SK-N-SH treated with all-trans-retinoic acid at 6 μM for 48 hours (cell line): ENCODE data around the gene SNX30.

Experiments
- ATAC-seq: fragments of 200-7000 bp; cut with Tn5 transposase; 3 replicates; pipeline ENCODE4 v1.9.1; 2020; ENCODE audit warnings: mild to moderate bottlenecking, moderate library complexity
- ARNTL ChIP-seq: fragments of 450-650 bp; formaldehyde crosslinking; IDR thresholded peaks from 2 replicates; pipeline ENCODE4 v1.5.0; 2020; ENCODE audit warnings: low read depth, mild to moderate bottlenecking, moderate library complexity, borderline replicate concordance
- BACH2 ChIP-seq: fragments of 250-450 bp; sonication (Bioruptor Pico); IDR thresholded peaks from 2 replicates; pipeline ENCODE4 v1.9.0; 2021; ENCODE audit warnings: mild to moderate bottlenecking, borderline replicate concordance
- CREB5 ChIP-seq: fragments of 250-450 bp; sonication (Bioruptor Pico); IDR thresholded peaks from 2 replicates; pipeline ENCODE4 v1.5.1; 2020; ENCODE audit warnings: low read depth, mild to moderate bottlenecking, moderate library complexity
- ESRRG ChIP-seq: fragments of 250-450 bp; sonication (Bioruptor Pico); IDR thresholded peaks from 2 replicates; pipeline ENCODE4 v1.6.1; 2021; ENCODE audit warnings: mild to moderate bottlenecking
- GLIS3 ChIP-seq: fragments of 250-450 bp; sonication (Bioruptor Pico); IDR thresholded peaks from 2 replicates; pipeline ENCODE4 v1.5.0; 2020; ENCODE audit warnings: mild to moderate bottlenecking, moderate library complexity
- ISL1 ChIP-seq: fragments of 250-450 bp; sonication (Bioruptor Pico); IDR thresholded peaks from 2 replicates; pipeline ENCODE4 v2.1.2; 2022; ENCODE audit warnings: mild to moderate bottlenecking, moderate library complexity
- OSR1 ChIP-seq: fragments of 250-450 bp; sonication (Bioruptor Pico); IDR thresholded peaks from 2 replicates; pipeline ENCODE4 v1.8.0; 2022; ENCODE audit warnings: moderate library complexity, mild to moderate bottlenecking, inconsistent platforms
- POU6F1 ChIP-seq: fragments of 250-450 bp; sonication (Bioruptor Pico); IDR thresholded peaks from 2 replicates; pipeline ENCODE4 v1.8.0; 2021; ENCODE audit warnings: low read depth, mild to moderate bottlenecking, moderate library complexity, borderline replicate concordance
- RARB ChIP-seq: fragments of 250-450 bp; sonication (Bioruptor Pico); IDR thresholded peaks from 2 replicates; pipeline ENCODE4 v1.8.0; 2021; ENCODE audit warnings: mild to moderate bottlenecking, moderate library complexity
- SNAI2 ChIP-seq: fragments of 250-450 bp; sonication (Bioruptor Pico); IDR thresholded peaks from 2 replicates; pipeline ENCODE4 v1.5.0; 2020; ENCODE audit warnings: mild to moderate bottlenecking, moderate library complexity
- TCF4 ChIP-seq: fragments of 250-450 bp; sonication (Bioruptor Pico); IDR thresholded peaks from 2 replicates; pipeline ENCODE4 v1.8.0; 2021; ENCODE audit warnings: mild to moderate bottlenecking, moderate library complexity, borderline replicate concordance
- TOX ChIP-seq: fragments of 250-450 bp; sonication (Bioruptor Pico); IDR thresholded peaks from 2 replicates; pipeline ENCODE4 v1.8.0; 2021; ENCODE audit warnings: mild to moderate bottlenecking, moderate library complexity, borderline replicate concordance
- ZC3H10 ChIP-seq: fragments of 250-450 bp; sonication (Bioruptor Pico); IDR thresholded peaks from 2 replicates; pipeline ENCODE4 v1.5.1; 2021; ENCODE audit warnings: mild to moderate bottlenecking, moderate library complexity
- ZFP3 ChIP-seq: fragments of 250-450 bp; sonication (Bioruptor Pico); IDR thresholded peaks from 2 replicates; pipeline ENCODE4 v1.5.0; 2020; ENCODE audit warnings: mild to moderate bottlenecking, moderate library complexity
- ZFP30 ChIP-seq: fragments of 450-650 bp; formaldehyde crosslinking; IDR thresholded peaks from 2 replicates; pipeline ENCODE4 v1.5.0; 2022; ENCODE audit warnings: mild to moderate bottlenecking, moderate library complexity
- ZNF565 ChIP-seq: fragments of 450-650 bp; formaldehyde crosslinking; conservative IDR thresholded peaks from 2 replicates; pipeline ENCODE4 v1.5.0; 2020; ENCODE audit warnings: low read depth, mild to moderate bottlenecking, moderate library complexity
- ZNF8 ChIP-seq: fragments of 450-650 bp; formaldehyde crosslinking; IDR thresholded peaks from 2 replicates; pipeline ENCODE4 v1.5.0; 2020; ENCODE audit warnings: mild to moderate bottlenecking, moderate library complexity
- TF ChIP-seq, protein P1 (sequence below): fragments of 250-450 bp; sonication (Bioruptor Pico); IDR thresholded peaks from 2 replicates; pipeline ENCODE4 v1.8.0; 2020; ENCODE audit warnings: mild to moderate bottlenecking, moderate library complexity, borderline replicate concordance
- TF ChIP-seq, protein P2 (sequence below): fragments of 250-450 bp; sonication (Bioruptor Pico); IDR thresholded peaks from 2 replicates; pipeline ENCODE4 v1.5.1; 2021; ENCODE audit warnings: mild to moderate bottlenecking, moderate library complexity
- TF ChIP-seq, protein P3 (sequence below): fragments of 250-450 bp; sonication (Bioruptor Pico); IDR thresholded peaks from 2 replicates; pipeline ENCODE4 v1.5.0; 2020; ENCODE audit warnings: mild to moderate bottlenecking, moderate library complexity

SNX30 gene

GRCh38 chr9:112852741-112853504 is 102.4 kb downstream of the SNX30 start:
- ATAC-seq: no peak
- TF ChIP-seq ZC3H10 (CRISPR knock-in tag): no peak
- TF ChIP-seq POU6F1 (CRISPR knock-in tag): no peak
- TF ChIP-seq CREB5 (CRISPR knock-in tag): no peak
- no peak for TF ChIP-seq ZFP30 (CRISPR knock-in tag)
- TF ChIP-seq, protein P1, sequence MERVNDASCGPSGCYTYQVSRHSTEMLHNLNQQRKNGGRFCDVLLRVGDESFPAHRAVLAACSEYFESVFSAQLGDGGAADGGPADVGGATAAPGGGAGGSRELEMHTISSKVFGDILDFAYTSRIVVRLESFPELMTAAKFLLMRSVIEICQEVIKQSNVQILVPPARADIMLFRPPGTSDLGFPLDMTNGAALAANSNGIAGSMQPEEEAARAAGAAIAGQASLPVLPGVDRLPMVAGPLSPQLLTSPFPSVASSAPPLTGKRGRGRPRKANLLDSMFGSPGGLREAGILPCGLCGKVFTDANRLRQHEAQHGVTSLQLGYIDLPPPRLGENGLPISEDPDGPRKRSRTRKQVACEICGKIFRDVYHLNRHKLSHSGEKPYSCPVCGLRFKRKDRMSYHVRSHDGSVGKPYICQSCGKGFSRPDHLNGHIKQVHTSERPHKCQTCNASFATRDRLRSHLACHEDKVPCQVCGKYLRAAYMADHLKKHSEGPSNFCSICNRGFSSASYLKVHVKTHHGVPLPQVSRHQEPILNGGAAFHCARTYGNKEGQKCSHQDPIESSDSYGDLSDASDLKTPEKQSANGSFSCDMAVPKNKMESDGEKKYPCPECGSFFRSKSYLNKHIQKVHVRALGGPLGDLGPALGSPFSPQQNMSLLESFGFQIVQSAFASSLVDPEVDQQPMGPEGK (CRISPR knock-in tag): no peak
- no peak for TF ChIP-seq ZNF8 (CRISPR knock-in tag)
- TF ChIP-seq, protein P2, sequence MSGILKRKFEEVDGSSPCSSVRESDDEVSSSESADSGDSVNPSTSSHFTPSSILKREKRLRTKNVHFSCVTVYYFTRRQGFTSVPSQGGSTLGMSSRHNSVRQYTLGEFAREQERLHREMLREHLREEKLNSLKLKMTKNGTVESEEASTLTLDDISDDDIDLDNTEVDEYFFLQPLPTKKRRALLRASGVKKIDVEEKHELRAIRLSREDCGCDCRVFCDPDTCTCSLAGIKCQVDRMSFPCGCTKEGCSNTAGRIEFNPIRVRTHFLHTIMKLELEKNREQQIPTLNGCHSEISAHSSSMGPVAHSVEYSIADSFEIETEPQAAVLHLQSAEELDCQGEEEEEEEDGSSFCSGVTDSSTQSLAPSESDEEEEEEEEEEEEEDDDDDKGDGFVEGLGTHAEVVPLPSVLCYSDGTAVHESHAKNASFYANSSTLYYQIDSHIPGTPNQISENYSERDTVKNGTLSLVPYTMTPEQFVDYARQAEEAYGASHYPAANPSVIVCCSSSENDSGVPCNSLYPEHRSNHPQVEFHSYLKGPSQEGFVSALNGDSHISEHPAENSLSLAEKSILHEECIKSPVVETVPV: no peak
- no peak for TF ChIP-seq RARB (CRISPR knock-in tag)
- TF ChIP-seq GLIS3 (CRISPR knock-in tag): no peak
- no peak for TF ChIP-seq SNAI2 (CRISPR knock-in tag)
- no peak for TF ChIP-seq ISL1
- TF ChIP-seq ARNTL (CRISPR knock-in tag): no peak
- TF ChIP-seq OSR1 (CRISPR knock-in tag): no peak
- TF ChIP-seq BACH2 (CRISPR knock-in tag): no peak
- TF ChIP-seq, protein P3, sequence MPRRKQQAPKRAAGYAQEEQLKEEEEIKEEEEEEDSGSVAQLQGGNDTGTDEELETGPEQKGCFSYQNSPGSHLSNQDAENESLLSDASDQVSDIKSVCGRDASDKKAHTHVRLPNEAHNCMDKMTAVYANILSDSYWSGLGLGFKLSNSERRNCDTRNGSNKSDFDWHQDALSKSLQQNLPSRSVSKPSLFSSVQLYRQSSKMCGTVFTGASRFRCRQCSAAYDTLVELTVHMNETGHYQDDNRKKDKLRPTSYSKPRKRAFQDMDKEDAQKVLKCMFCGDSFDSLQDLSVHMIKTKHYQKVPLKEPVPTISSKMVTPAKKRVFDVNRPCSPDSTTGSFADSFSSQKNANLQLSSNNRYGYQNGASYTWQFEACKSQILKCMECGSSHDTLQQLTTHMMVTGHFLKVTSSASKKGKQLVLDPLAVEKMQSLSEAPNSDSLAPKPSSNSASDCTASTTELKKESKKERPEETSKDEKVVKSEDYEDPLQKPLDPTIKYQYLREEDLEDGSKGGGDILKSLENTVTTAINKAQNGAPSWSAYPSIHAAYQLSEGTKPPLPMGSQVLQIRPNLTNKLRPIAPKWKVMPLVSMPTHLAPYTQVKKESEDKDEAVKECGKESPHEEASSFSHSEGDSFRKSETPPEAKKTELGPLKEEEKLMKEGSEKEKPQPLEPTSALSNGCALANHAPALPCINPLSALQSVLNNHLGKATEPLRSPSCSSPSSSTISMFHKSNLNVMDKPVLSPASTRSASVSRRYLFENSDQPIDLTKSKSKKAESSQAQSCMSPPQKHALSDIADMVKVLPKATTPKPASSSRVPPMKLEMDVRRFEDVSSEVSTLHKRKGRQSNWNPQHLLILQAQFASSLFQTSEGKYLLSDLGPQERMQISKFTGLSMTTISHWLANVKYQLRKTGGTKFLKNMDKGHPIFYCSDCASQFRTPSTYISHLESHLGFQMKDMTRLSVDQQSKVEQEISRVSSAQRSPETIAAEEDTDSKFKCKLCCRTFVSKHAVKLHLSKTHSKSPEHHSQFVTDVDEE (CRISPR knock-in tag): no peak

DNA sequence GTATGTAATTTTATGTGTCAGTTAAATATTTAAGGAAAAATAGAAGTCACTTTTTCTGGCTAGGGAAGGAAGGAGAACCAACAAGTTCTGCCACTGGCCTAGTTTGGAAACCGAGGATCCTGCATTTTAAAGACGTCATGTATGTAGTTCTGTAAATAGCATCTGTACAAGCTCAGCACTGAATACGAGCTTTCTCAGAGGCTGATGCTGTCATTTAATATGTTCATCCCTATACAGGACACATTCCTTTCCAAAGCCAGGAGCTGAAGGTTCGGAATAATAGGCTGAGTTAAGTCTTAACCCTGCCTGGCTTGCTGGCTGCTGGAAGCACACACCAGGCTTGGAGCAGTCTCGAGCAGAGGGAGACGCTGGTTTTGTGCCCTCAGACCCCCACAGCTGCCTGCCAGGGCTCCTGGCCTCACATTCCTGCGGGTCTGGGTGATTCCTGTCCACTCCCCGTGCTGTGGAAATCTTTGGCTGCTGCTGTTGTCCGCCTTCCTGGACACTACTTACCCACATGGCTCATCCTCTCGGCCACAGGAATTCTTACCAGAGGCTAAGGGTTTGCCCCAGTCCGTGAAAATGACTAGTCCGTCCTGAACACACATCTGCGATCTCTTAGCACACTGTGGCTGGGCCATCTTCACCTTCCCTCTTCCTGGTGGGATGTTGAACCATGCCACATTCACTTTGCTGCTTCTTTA is 103.5 kb downstream of the SNX30 start:
- ATAC-seq: no peak
- TF ChIP-seq POU6F1 (CRISPR knock-in tag) (no peak), CREB5 (CRISPR knock-in tag) (no peak), ZFP30 (CRISPR knock-in tag) (no peak), TOX (CRISPR knock-in tag) (no peak), OSR1 (CRISPR knock-in tag) (no peak), TCF4 (CRISPR knock-in tag) (no peak), ZFP3 (CRISPR knock-in tag) (no peak), ZNF565 (CRISPR knock-in tag) (no peak), ESRRG (no peak)
- TF ChIP-seq, protein P2: no peak
- TF ChIP-seq, protein P3 (CRISPR knock-in tag): no peak
